ENCODE data around the gene GRM1. TPM values are rescaled to one million over a fixed set of nuclear protein-coding genes. Genes with fewer than 3 reads are reported as not detected.
A peak's percentile ranks its signal among the peaks of the same experiment; 100 is the strongest.

GRM1 gene
- total and polyA plus RNA-seq, 4 donors, result 3.3 to 12.2 (median 7.7) TPM

DNA sequence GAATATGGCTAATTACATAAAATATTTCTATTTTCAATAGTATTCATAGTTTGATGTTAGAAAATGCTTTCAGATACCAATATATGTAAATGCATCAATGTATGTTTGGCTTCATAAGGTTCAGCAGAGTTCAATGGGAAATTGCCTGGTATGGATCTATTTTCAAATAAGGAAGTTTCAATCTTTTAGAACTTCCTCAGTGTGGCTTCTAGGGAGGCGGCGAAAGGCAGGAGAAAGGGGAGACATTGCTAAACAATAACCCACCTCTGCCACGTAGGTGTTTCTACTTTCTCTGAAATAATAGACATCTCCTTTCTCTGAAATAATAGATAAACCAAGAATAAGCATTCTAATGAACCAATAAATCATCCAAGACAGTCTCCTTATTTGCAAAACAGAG is 277.1 kb downstream of the GRM1 start:
- H3K27ac ChIP-seq (ENCODE audit: low read depth, low read length), result no peak overlapping the region
- DNase-seq (ENCODE audit: low read depth in 4 of 6, low spot score in 6 of 6), result no peak
- no peaks in the 10 kb centered on the region for H3K4me1 ChIP-seq (ENCODE audit: control insufficient read depth, insufficient read depth, low read length)
- H3K9me3 ChIP-seq (ENCODE audit: control insufficient read depth, insufficient read depth, low read length), result no peaks in the 10 kb centered on the region
- no CpG with 5 or more reads among the region's 3 CpGs for WGBS (ENCODE audit: insufficient coverage)
- no peaks in the 10 kb centered on the region for H3K27me3 ChIP-seq (ENCODE audit: control insufficient read depth, insufficient read depth, low read length)
- no peak overlapping the region for H3K4me3 ChIP-seq (ENCODE audit: low read depth, low read length)
- no peaks in the 10 kb centered on the region for H3K36me3 ChIP-seq (ENCODE audit: control insufficient read depth, insufficient read depth, low read length)

DNA sequence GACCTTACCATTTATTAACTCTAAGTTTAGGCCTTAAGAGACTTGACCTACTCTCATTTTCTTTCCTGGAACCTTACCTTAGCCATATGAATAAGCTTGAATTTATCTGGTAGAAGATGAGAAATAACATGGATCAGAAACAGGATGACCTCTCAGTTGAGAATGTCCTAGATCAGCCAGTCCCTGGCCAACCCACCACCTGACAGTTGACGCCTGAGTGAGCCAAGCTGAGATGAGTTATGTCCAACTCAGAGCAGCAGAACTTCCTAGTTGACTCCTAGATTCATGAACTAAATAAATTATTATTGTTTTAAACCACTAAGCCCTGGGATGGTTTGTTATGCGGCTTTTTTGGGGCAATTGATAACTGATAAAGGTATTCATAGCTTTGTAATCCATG is 281.8 kb downstream of the GRM1 start:
- H3K9me3 ChIP-seq (ENCODE audit: control insufficient read depth, insufficient read depth, low read length), result no peaks in the 10 kb centered on the region
- whole genome bisulfite sequencing (ENCODE audit: insufficient coverage), result no CpG with 5 or more reads among the region's 2 CpGs

DNA sequence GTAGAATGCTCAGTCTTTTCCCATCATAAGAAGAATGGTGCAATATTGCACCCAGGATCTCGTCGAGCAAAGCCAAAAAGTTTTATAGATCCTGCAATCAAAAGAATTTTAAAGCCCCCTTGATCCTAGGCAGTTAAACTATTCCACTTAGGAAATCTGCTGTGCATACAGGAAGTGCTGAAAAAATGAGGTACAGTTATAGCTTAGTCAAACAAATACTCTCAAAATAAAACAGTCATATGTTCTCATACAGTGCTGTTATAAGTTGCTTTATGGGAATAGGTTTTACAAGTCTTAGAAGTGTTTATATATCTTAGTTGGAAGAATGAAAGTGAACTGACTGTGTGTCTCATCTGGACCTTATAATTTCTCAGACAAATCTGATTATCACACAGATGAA is 282.2 kb downstream of the GRM1 start:
- WGBS (ENCODE audit: insufficient coverage), result no CpG with 5 or more reads among the region's 2 CpGs
- Histone ChIP-seq H3K36me3 (ENCODE audit: control insufficient read depth, insufficient read depth, low read length) (no peaks in the 10 kb centered on the region), H3K4me1 (ENCODE audit: control insufficient read depth, insufficient read depth, low read length) (no peaks in the 10 kb centered on the region), H3K4me3 (ENCODE audit: low read depth, low read length) (no peak overlapping the region), H3K9me3 (ENCODE audit: control insufficient read depth, insufficient read depth, low read length) (no peaks in the 10 kb centered on the region), H3K27ac (ENCODE audit: low read depth, low read length) (no peak overlapping the region), H3K27me3 (ENCODE audit: control insufficient read depth, insufficient read depth, low read length) (no peaks in the 10 kb centered on the region)
- no peak for DNase-seq (ENCODE audit: low read depth in 4 of 6, low spot score in 6 of 6)

More for the DNA sequence above, 281.8 kb downstream of the GRM1 start:
- DNase-seq (ENCODE audit: low read depth in 4 of 6, low spot score in 6 of 6), result no peak
- no peaks in the 10 kb centered on the region for H3K27me3 ChIP-seq (ENCODE audit: control insufficient read depth, insufficient read depth, low read length)
- H3K4me1 ChIP-seq (ENCODE audit: control insufficient read depth, insufficient read depth, low read length), result no peaks in the 10 kb centered on the region
- no peak overlapping the region for H3K4me3 ChIP-seq (ENCODE audit: low read depth, low read length)
- no peaks in the 10 kb centered on the region for H3K36me3 ChIP-seq (ENCODE audit: control insufficient read depth, insufficient read depth, low read length)
- H3K27ac ChIP-seq (ENCODE audit: low read depth, low read length), result no peak overlapping the region

DNA sequence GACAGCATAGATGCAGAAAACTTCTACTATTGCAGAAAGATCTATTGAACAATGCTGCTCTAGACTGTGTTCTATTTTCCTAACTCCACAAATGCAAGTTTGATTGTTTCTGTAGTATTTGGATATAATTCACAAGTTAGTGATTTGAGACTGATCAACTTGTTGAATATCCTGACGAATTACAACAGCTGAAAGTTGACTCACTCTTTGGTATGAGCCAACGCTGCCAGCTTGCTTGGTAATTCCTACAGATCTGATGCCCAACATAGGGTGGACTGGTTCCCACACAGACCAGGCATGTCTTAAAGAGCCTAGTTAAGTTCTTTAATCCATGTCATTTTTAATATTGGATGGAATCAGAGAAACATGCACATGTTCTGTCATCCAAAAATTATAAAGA is 283.7 kb downstream of the GRM1 start:
- Histone ChIP-seq H3K36me3 (ENCODE audit: control insufficient read depth, insufficient read depth, low read length) (no peaks in the 10 kb centered on the region), H3K4me1 (ENCODE audit: control insufficient read depth, insufficient read depth, low read length) (no peaks in the 10 kb centered on the region), H3K27me3 (ENCODE audit: control insufficient read depth, insufficient read depth, low read length) (no peaks in the 10 kb centered on the region), H3K4me3 (ENCODE audit: low read depth, low read length) (no peak overlapping the region), H3K9me3 (ENCODE audit: control insufficient read depth, insufficient read depth, low read length) (no peaks in the 10 kb centered on the region), H3K27ac (ENCODE audit: low read depth, low read length) (no peak overlapping the region)
- WGBS (ENCODE audit: insufficient coverage), result 100% methylated on average over 2 of the region's 2 CpGs
- DNase-seq (ENCODE audit: low read depth in 4 of 6, low spot score in 6 of 6), result no peak

DNA sequence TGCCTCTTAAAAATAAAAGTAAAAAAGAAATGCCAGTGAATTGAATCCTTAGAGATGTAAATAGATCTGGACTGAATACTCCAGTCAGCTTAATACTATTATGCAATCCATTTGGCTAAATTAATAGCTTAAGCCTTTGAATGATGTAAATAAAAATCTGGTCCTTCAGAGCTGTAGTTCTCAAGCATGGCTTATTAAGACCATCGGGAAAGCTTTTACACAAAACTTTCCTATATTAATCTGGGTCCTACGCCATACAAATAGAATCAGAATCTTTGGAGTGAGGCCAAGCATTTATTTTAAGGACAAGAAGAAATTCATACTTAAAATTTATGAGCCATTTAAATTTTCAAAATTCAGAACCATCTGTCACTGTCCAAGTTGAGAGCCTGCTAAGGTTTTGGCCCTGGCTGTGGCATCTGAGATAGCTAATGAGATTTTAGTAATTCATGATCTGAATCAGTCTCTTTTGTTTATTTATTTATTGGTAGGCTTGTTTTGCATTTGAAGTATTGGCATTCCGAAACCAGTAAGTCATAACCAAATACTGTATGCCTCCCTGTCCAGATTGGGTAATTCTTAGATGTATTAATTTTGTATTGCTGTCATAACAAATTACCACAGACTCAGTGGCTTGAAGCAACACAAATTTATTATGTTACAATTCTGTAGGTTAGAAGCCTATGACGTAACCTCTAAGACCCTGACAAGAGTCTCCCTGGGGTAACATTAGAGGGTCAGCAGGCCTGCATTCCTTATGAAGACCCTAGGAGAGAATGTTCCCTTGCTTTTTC is 286.7 kb downstream of the GRM1 start:
- Histone ChIP-seq H3K36me3 (ENCODE audit: control insufficient read depth, insufficient read depth, low read length) (no peaks in the 10 kb centered on the region), H3K27ac (ENCODE audit: low read depth, low read length) (no peak overlapping the region), H3K9me3 (ENCODE audit: control insufficient read depth, insufficient read depth, low read length) (no peaks in the 10 kb centered on the region), H3K27me3 (ENCODE audit: control insufficient read depth, insufficient read depth, low read length) (no peaks in the 10 kb centered on the region), H3K4me1 (ENCODE audit: control insufficient read depth, insufficient read depth, low read length) (no peaks in the 10 kb centered on the region), H3K4me3 (ENCODE audit: low read depth, low read length) (no peak overlapping the region)
- DNase-seq (ENCODE audit: low read depth in 4 of 6, low spot score in 6 of 6), result peak in 2 of 6 donors; percentile 39 to 44
- WGBS (ENCODE audit: insufficient coverage), result no CpG with 5 or more reads among the region's 4 CpGs

DNA sequence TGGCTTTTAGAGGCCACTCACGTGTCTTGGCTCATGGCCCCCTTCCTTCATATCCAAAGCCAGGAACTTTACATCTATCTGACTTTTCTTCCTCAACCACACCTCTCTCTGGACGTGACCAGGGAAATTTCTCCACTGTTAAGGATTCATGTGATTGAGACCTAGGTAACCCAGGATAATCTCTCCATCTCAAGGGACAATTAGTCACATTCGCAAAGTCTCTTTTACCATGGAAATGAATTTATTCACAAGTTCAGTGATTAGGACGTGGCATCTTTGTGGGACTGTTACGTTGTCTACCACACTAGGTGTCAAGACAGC is 287.3 kb downstream of the GRM1 start:
- no peak overlapping the region for H3K4me3 ChIP-seq (ENCODE audit: low read depth, low read length)
- no peak for DNase-seq (ENCODE audit: low read depth in 4 of 6, low spot score in 6 of 6)
- H3K27ac ChIP-seq (ENCODE audit: low read depth, low read length), result no peak overlapping the region
- H3K4me1 ChIP-seq (ENCODE audit: control insufficient read depth, insufficient read depth, low read length), result no peaks in the 10 kb centered on the region
- WGBS (ENCODE audit: insufficient coverage), result 92% methylated on average over 4 of the region's 5 CpGs
- H3K36me3 ChIP-seq (ENCODE audit: control insufficient read depth, insufficient read depth, low read length), result no peaks in the 10 kb centered on the region
- no peaks in the 10 kb centered on the region for H3K9me3 ChIP-seq (ENCODE audit: control insufficient read depth, insufficient read depth, low read length)
- no peaks in the 10 kb centered on the region for H3K27me3 ChIP-seq (ENCODE audit: control insufficient read depth, insufficient read depth, low read length)

DNA sequence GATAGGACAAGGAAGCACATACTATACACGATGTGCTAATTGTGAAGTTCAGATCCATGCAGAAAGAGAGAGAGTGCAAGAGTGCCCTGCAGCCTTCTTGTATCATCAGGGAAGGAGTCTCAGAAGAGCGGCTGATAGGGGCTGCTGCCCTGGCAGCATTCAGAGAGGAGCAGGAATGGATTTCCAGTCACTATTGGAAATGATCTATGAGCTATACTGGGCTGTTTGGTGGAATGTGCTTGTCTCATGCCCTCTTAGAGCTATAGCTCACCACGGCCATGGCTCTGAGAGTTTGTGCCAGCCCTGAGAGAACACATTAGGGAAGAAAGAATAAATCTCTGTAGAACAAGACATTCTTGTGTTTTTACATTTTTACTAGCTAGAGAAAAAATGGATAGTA is 302.2 kb downstream of the GRM1 start:
- no peaks in the 10 kb centered on the region for H3K36me3 ChIP-seq (ENCODE audit: control insufficient read depth, insufficient read depth, low read length)
- H3K4me1 ChIP-seq (ENCODE audit: control insufficient read depth, insufficient read depth, low read length), result no peaks in the 10 kb centered on the region
- H3K27ac ChIP-seq (ENCODE audit: low read depth, low read length), result no peak overlapping the region
- H3K27me3 ChIP-seq (ENCODE audit: control insufficient read depth, insufficient read depth, low read length), result no peaks in the 10 kb centered on the region
- no peak overlapping the region for H3K4me3 ChIP-seq (ENCODE audit: low read depth, low read length)
- no peaks in the 10 kb centered on the region for H3K9me3 ChIP-seq (ENCODE audit: control insufficient read depth, insufficient read depth, low read length)
- peak in 1 of 6 donors; percentile 51 for DNase-seq (ENCODE audit: low read depth in 4 of 6, low spot score in 6 of 6)
- WGBS (ENCODE audit: insufficient coverage), result 73% methylated on average over 2 of the region's 3 CpGs

DNA sequence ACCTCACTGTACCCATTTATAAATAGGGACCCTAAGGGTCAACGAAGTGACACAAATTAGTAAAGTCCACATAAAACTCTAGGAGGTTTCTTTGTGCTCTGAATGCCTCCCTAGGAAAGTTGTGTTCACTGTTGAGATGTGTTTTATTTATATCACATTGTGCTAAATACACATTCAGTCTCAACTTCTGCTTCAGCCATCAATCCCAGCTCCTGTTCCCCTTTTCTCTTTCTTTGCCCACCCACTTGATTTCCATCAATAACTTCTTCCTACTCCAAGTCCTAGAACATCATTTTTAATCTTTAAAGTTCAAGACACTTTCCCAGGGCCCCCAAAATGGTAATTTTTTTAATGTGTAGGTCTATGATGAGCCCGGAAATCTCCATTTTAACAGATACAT is 306.5 kb downstream of the GRM1 start:
- WGBS (ENCODE audit: insufficient coverage), result no CpG with 5 or more reads among the region's 2 CpGs
- no peak overlapping the region for H3K4me3 ChIP-seq (ENCODE audit: low read depth, low read length)

DNA sequence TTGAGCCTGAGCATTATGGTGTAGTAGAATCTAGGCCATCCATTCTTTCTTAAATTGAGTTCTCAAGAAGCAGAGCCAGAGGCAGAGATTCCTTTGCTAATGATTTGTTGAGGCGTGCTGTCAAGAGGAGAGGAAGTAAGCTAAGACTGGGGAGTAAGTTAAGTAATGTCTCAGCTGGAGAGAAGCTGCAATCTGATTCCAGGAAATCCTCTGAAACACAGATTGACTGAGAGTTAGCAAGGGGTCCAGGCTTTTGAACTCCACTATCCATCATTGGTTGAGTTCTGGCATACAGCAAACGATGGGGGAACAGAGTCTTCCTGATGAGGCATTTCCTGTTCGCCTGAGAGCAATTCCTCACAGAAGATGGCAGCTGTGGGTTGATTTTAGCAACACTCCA is 307.3 kb downstream of the GRM1 start:
- Histone ChIP-seq H3K9me3 (ENCODE audit: control insufficient read depth, insufficient read depth, low read length) (no peaks in the 10 kb centered on the region), H3K4me1 (ENCODE audit: control insufficient read depth, insufficient read depth, low read length) (peaks cover 3% of the 10 kb centered on the region), H3K27me3 (ENCODE audit: control insufficient read depth, insufficient read depth, low read length) (no peaks in the 10 kb centered on the region), H3K4me3 (ENCODE audit: low read depth, low read length) (no peak overlapping the region), H3K36me3 (ENCODE audit: control insufficient read depth, insufficient read depth, low read length) (no peaks in the 10 kb centered on the region), H3K27ac (ENCODE audit: low read depth, low read length) (no peak overlapping the region)
- DNase-seq (ENCODE audit: low read depth in 4 of 6, low spot score in 6 of 6), result no peak
- 85% methylated on average over 3 of the region's 3 CpGs for WGBS (ENCODE audit: insufficient coverage)

More for the DNA sequence above, 306.5 kb downstream of the GRM1 start:
- Histone ChIP-seq H3K27ac (ENCODE audit: low read depth, low read length) (no peak overlapping the region), H3K36me3 (ENCODE audit: control insufficient read depth, insufficient read depth, low read length) (no peaks in the 10 kb centered on the region), H3K27me3 (ENCODE audit: control insufficient read depth, insufficient read depth, low read length) (no peaks in the 10 kb centered on the region), H3K9me3 (ENCODE audit: control insufficient read depth, insufficient read depth, low read length) (no peaks in the 10 kb centered on the region), H3K4me1 (ENCODE audit: control insufficient read depth, insufficient read depth, low read length) (peaks cover 3% of the 10 kb centered on the region)
- no peak for DNase-seq (ENCODE audit: low read depth in 4 of 6, low spot score in 6 of 6)

DNA sequence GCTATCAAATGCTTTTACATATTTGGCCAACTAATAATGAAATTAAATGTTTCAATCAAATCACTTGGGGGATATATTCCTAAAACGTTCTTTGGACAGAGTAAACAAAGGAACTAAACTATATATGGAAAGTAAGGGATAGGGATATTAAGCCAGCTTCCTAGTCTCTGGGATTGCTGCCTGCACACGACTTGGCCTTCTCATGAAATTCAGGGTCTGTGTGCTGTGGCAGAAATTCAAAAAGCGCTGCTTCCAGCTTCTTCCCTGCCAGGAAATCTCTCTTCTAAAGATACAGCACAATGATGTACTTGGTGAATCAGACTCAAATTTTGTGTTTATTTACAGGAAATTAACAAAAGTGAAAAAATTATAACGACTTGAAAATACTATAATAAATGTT is 308.5 kb downstream of the GRM1 start:
- no peak overlapping the region for H3K27ac ChIP-seq (ENCODE audit: low read depth, low read length)
- H3K9me3 ChIP-seq (ENCODE audit: control insufficient read depth, insufficient read depth, low read length), result no peaks in the 10 kb centered on the region
- WGBS (ENCODE audit: insufficient coverage), result 40% methylated on average over 1 of the region's 4 CpGs
- H3K27me3 ChIP-seq (ENCODE audit: control insufficient read depth, insufficient read depth, low read length), result no peaks in the 10 kb centered on the region
- DNase-seq (ENCODE audit: low read depth in 4 of 6, low spot score in 6 of 6), result peak in 4 of 6 donors; percentile 22 to 94 (median 44)
- H3K4me3 ChIP-seq (ENCODE audit: low read depth, low read length), result no peak overlapping the region
- H3K4me1 ChIP-seq (ENCODE audit: control insufficient read depth, insufficient read depth, low read length), result peaks cover 3% of the 10 kb centered on the region
- H3K36me3 ChIP-seq (ENCODE audit: control insufficient read depth, insufficient read depth, low read length), result no peaks in the 10 kb centered on the region

All from spinal cord (tissue), 10 donors.